Progenitor cell of endocrine pancreas (in vitro differentiated cells): ENCODE measurements around the gene SERPINE1. TPM values are rescaled to one million over a fixed set of nuclear protein-coding genes. Genes with fewer than 3 reads are reported as not detected.

ENCODE experiments used
- DNase-seq: peaks from one replicate; pipeline ENCODE4 v3.0.0; 2021; ENCODE audit warnings: low spot score; ENCODE audit not compliant: unreplicated experiment
- H3K27ac Mint-ChIP-seq: 2 replicates; pipeline ENCODE4 v1.8.0; 2021; ENCODE audit warnings: mild to moderate bottlenecking, moderate library complexity, mixed read lengths
- H3K27me3 Mint-ChIP-seq: 2 replicates; pipeline ENCODE4 v1.8.0; 2021; ENCODE audit warnings: mixed read lengths
- H3K36me3 Mint-ChIP-seq: 2 replicates; pipeline ENCODE4 v1.8.0; 2022; ENCODE audit warnings: mixed read lengths; ENCODE audit not compliant: insufficient read depth
- H3K4me1 Mint-ChIP-seq: 2 replicates; pipeline ENCODE4 v1.8.0; 2021; ENCODE audit warnings: low read depth, mixed read lengths
- H3K4me3 Mint-ChIP-seq: 2 replicates; pipeline ENCODE4 v1.8.0; 2021; ENCODE audit warnings: low read depth, mild to moderate bottlenecking, moderate library complexity, mixed read lengths
- H3K9me3 Mint-ChIP-seq: 2 replicates; pipeline ENCODE4 v1.8.0; 2021; ENCODE audit warnings: low read depth, mixed read lengths
- total RNA-seq: library from RNA; stranded (reverse); gene quantifications from 2 replicates; pipeline ENCODE4 v1.2.1, GENCODE V29; 2021
- TF ChIP-seq, protein P1 (sequence below): fragments of 200-600 bp; sonication (generic); IDR thresholded peaks from one replicate; pipeline ENCODE4 v1.5.0; 2021; ENCODE audit warnings: antibody characterized with exemption, mild to moderate bottlenecking; ENCODE audit not compliant: unreplicated experiment

The SERPINE1 gene
- total RNA-seq, 1 donor from 2014 or later = 0.14 TPM

DNA sequence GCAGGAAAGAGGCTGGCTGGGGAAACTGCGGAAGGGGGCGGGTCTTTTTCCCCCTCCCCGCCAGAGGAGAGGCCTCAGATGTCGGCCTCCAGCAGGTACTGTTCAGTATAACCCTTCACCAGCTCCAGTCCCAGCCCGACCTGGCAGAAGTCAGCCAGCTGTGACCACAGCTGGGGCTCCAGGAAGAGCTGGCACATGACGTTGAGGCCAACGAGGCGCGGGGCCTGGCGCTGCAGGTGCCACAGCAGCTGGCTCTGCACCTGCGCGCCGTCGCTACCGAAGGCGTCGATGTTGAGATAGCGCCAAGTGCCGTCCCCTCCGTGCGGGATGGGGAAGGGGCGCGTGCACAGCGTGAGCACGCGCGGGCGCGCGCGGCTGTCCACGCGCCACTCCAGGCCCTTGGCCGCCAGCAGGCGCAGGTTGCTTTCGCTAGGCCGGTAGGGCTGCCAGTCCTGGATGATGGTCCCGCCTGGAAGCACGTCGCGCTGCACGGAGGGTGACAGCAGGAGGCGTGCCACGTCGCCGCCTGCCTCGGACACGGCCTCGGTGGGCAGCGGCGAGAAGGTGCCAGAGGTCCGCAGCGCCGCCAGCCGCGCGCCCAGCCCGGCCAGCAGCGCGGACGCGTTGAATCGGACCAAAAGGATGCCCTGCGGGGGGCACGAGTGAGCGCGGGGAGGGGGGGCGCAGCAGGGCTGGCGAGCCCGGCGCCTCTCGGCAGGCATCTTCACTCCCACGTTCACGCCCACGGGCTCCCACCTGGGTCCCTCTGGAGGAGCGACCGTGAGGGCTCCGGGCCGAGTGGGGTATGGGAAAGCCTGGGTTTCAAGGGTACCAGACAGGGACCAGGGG lies 45.3 kb downstream of the SERPINE1 start:
- Mint-ChIP-seq H3K4me3 (no peak overlapping the region), H3K4me1 (peaks cover 2% of the 10 kb centered on the region), H3K9me3 (no peaks in the 10 kb centered on the region), H3K36me3 (peaks cover 1% of the 10 kb centered on the region), H3K27me3 (peaks cover 95% of the 10 kb centered on the region), H3K27ac (no peak overlapping the region)
- DNase-seq = no peak
- TF ChIP-seq, protein P1, sequence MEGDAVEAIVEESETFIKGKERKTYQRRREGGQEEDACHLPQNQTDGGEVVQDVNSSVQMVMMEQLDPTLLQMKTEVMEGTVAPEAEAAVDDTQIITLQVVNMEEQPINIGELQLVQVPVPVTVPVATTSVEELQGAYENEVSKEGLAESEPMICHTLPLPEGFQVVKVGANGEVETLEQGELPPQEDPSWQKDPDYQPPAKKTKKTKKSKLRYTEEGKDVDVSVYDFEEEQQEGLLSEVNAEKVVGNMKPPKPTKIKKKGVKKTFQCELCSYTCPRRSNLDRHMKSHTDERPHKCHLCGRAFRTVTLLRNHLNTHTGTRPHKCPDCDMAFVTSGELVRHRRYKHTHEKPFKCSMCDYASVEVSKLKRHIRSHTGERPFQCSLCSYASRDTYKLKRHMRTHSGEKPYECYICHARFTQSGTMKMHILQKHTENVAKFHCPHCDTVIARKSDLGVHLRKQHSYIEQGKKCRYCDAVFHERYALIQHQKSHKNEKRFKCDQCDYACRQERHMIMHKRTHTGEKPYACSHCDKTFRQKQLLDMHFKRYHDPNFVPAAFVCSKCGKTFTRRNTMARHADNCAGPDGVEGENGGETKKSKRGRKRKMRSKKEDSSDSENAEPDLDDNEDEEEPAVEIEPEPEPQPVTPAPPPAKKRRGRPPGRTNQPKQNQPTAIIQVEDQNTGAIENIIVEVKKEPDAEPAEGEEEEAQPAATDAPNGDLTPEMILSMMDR = no peak

- no peak for DNase-seq
- H3K27ac Mint-ChIP-seq = no peak overlapping the region
- TF ChIP-seq, protein P1 = no peak
- H3K27me3 Mint-ChIP-seq = peaks cover 95% of the 10 kb centered on the region
- no peaks in the 10 kb centered on the region for H3K9me3 Mint-ChIP-seq
- no peak overlapping the region for H3K4me3 Mint-ChIP-seq
- H3K36me3 Mint-ChIP-seq = peaks cover 1% of the 10 kb centered on the region
- H3K4me1 Mint-ChIP-seq = peaks cover 2% of the 10 kb centered on the region
These were observed 46.2 kb downstream of the SERPINE1 start for GRCh38 chr7:101172854-101173751.

DNA sequence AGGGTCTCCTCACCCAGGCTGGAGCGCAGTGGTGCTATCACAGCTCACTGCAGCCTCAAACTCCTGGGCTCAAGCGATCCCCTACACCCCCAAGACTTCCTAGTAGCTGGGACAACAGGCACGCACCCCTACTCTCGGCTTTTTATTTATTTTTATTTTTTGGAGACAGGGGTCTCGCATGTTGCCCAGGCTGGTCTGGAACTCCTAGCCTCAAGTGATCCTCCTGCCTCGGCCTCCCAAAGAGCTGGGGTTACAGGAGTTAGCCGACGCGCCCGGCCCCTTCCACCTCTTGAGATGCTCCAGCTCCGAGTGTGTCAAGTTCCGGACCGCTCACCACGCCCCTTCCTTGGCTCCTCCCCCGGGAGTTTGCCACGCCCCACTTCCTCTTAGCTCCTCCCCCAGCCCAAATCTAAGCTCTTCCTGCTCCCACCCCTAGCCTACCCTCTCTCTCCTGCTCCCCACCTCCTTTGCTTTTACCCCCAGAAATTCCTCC lies 46.9 kb downstream of the SERPINE1 start:
- H3K9me3 Mint-ChIP-seq = no peaks in the 10 kb centered on the region
- peaks cover 1% of the 10 kb centered on the region for H3K36me3 Mint-ChIP-seq
- peaks cover 2% of the 10 kb centered on the region for H3K4me1 Mint-ChIP-seq
- H3K27ac Mint-ChIP-seq = no peak overlapping the region
- peaks cover 94% of the 10 kb centered on the region for H3K27me3 Mint-ChIP-seq
- TF ChIP-seq, protein P1 = no peak
- no peak overlapping the region for H3K4me3 Mint-ChIP-seq
- DNase-seq = no peak

DNA sequence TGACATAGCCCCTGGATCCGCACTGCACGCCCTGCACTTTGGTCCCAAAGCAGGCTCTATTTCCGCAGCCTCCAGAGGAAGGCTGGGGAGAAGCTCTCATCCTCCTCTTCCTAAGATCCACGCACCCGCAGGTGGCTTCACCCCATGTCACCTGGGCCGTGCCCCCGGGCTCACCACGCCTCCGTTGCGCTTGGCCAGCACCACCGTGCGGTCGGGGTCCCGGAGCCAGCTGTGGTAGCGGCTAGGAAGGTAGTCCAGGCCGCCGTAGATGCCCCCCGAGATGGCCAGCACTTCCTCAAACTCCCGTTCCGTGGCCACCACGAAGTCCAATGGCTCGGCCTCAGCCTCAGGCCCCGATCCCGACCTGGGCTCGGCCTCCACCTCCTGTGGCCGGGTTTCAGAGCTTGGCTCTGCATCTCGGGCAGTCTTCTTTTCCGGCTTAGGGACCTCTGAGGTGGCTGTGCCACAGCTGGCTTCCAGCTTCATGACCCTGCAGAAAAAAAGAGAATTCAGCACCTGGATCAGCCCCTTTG lies 47.5 kb downstream of the SERPINE1 start:
- H3K9me3 Mint-ChIP-seq = no peaks in the 10 kb centered on the region
- peaks cover 1% of the 10 kb centered on the region for H3K36me3 Mint-ChIP-seq
- no peak for DNase-seq
- no peak overlapping the region for H3K4me3 Mint-ChIP-seq
- peaks cover 4% of the 10 kb centered on the region for H3K4me1 Mint-ChIP-seq
- TF ChIP-seq, protein P1 = no peak
- peaks cover 94% of the 10 kb centered on the region for H3K27me3 Mint-ChIP-seq
- no peak overlapping the region for H3K27ac Mint-ChIP-seq

- TF ChIP-seq, protein P1 = no peak
- peaks cover 89% of the 10 kb centered on the region for H3K27me3 Mint-ChIP-seq
- H3K9me3 Mint-ChIP-seq = no peaks in the 10 kb centered on the region
- no peak for DNase-seq
- H3K4me1 Mint-ChIP-seq = peaks cover 2% of the 10 kb centered on the region
- H3K36me3 Mint-ChIP-seq = peaks cover 1% of the 10 kb centered on the region
- no peak overlapping the region for H3K4me3 Mint-ChIP-seq
- no peak overlapping the region for H3K27ac Mint-ChIP-seq
These were observed 48.8 kb downstream of the SERPINE1 start for GRCh38 chr7:101175664-101176063.
